ENCODE measurements around the gene IGF1R.

The IGF1R gene

GRCh38 chr15:98858610-98859023 is 210.3 kb downstream of the IGF1R start:
- H3K27ac Mint-ChIP-seq: peak overlapping the region; percentile 82
- H3K9me3 Mint-ChIP-seq: no peaks in the 10 kb centered on the region
- no peak for DNase-seq
- peaks cover 74% of the 10 kb centered on the region for H3K4me1 Mint-ChIP-seq (ENCODE audit: low read depth)
- H3K27me3 Mint-ChIP-seq: no peaks in the 10 kb centered on the region
- H3K4me3 Mint-ChIP-seq: peak overlapping the region; percentile 63
- H3K36me3 Mint-ChIP-seq (ENCODE audit: low read depth): no peaks in the 10 kb centered on the region

DNA sequence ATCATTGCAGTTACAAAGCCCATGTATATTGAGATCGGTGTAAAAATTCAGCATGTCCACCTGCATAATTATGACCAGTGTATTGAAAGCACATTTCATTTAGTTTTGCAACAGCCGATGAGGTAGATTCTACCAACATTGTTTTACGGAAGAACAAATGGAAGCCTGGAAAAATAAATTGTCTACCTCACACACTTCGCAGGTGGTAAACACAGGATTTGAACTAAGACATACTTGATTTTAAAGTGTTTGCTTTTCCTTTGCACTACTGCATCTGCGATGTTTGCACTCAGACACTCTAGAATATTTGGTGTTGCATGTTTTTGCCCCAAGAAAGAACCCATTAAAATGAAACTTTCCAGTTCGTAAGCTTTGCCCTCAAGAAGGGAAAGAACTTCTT is 210.8 kb downstream of the IGF1R start:
- no peaks in the 10 kb centered on the region for H3K36me3 Mint-ChIP-seq (ENCODE audit: low read depth)
- peaks cover 69% of the 10 kb centered on the region for H3K4me1 Mint-ChIP-seq (ENCODE audit: low read depth)
- DNase-seq: no peak
- no peaks in the 10 kb centered on the region for H3K27me3 Mint-ChIP-seq
- peak overlapping the region; percentile 82 for H3K27ac Mint-ChIP-seq
- peak overlapping the region; percentile 63 for H3K4me3 Mint-ChIP-seq
- no peaks in the 10 kb centered on the region for H3K9me3 Mint-ChIP-seq

DNA sequence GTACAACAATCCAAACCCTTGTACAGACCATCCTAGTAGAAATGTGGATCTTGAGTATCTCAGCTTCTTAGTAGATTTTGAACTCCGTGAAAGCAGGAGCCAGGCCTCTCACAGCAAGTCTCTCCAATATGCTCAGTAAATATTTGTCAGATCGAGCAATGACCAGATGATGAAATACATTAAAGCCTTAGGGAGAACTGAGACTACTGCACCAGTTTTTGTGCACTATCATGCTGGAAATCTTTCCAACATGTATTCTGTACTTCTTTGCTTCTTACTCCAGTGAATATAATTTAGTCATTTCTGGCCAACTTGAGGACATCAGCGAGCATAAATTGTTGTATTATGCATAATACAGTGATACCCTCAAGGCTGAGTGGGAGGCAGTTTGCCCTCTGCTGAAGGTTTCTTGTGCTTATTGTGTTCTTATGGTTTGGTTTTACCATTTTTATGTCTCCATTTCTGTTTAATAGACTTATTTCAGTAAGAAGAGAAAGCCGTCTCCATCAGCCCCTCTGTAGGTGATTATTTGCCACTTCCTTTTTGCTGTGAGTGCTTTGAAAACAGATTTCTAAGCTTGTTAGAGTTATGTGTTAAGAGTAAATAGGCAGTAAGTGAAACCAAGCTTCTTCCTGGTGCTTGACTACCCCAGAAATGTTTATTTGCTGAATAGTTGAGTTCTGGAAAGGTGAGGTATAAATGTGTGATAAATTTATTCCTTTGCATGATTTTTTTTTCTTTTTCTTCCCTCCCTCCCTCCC is 212.1 kb downstream of the IGF1R start:
- Mint-ChIP-seq H3K36me3 (ENCODE audit: low read depth) (no peaks in the 10 kb centered on the region), H3K27ac (peak overlapping the region; percentile 73), H3K27me3 (no peaks in the 10 kb centered on the region), H3K9me3 (no peaks in the 10 kb centered on the region), H3K4me3 (no peak overlapping the region), H3K4me1 (ENCODE audit: low read depth) (peaks cover 67% of the 10 kb centered on the region)
- DNase-seq: no peak

- H3K4me1 Mint-ChIP-seq (ENCODE audit: low read depth): peaks cover 73% of the 10 kb centered on the region
- H3K27me3 Mint-ChIP-seq: no peaks in the 10 kb centered on the region
- no peaks in the 10 kb centered on the region for H3K9me3 Mint-ChIP-seq
- no peaks in the 10 kb centered on the region for H3K36me3 Mint-ChIP-seq (ENCODE audit: low read depth)
- peak overlapping the region; percentile 59 for H3K27ac Mint-ChIP-seq
- DNase-seq: no peak
- H3K4me3 Mint-ChIP-seq: no peak overlapping the region
Observed at GRCh38 chr15:98861188-98861587, 212.8 kb downstream of the IGF1R start.

GRCh38 chr15:98863983-98864382 is 215.6 kb downstream of the IGF1R start:
- peaks cover 69% of the 10 kb centered on the region for H3K4me1 Mint-ChIP-seq (ENCODE audit: low read depth)
- H3K27me3 Mint-ChIP-seq: no peaks in the 10 kb centered on the region
- no peaks in the 10 kb centered on the region for H3K9me3 Mint-ChIP-seq
- no peak overlapping the region for H3K27ac Mint-ChIP-seq
- H3K4me3 Mint-ChIP-seq: no peak overlapping the region
- no peak for DNase-seq
- no peaks in the 10 kb centered on the region for H3K36me3 Mint-ChIP-seq (ENCODE audit: low read depth)

GRCh38 chr15:98865397-98866339 is 217.3 kb downstream of the IGF1R start:
- Mint-ChIP-seq H3K9me3 (no peaks in the 10 kb centered on the region), H3K27me3 (no peaks in the 10 kb centered on the region), H3K27ac (peak overlapping the region; percentile 96), H3K36me3 (ENCODE audit: low read depth) (no peaks in the 10 kb centered on the region), H3K4me1 (ENCODE audit: low read depth) (peaks cover 54% of the 10 kb centered on the region), H3K4me3 (peak overlapping the region; percentile 81)
- DNase-seq: peak; percentile 82

DNA sequence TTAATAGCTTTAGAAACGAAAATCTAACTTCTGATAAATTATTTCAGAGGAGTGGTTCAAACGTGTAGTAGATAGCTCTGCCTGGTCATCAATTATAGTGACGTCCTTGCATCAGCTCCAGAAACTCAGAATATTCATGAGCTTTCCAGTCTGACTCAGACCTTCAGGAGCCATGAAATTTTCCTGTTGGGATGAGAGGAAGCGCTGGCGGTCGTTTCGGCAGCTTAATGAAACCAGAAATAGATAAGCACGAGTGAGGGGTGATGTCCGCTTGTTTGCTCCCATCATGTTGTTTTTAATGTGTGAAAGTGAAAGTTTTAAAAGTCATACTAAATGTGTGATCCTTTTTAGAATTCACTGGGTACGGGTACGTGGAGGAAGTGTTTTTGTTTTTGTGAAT is 218.2 kb downstream of the IGF1R start:
- H3K27me3 Mint-ChIP-seq: no peaks in the 10 kb centered on the region
- H3K4me1 Mint-ChIP-seq (ENCODE audit: low read depth): peaks cover 48% of the 10 kb centered on the region
- peak overlapping the region; percentile 96 for H3K27ac Mint-ChIP-seq
- H3K4me3 Mint-ChIP-seq: peak overlapping the region; percentile 81
- H3K9me3 Mint-ChIP-seq: no peaks in the 10 kb centered on the region
- H3K36me3 Mint-ChIP-seq (ENCODE audit: low read depth): peaks cover 3% of the 10 kb centered on the region
- DNase-seq: no peak

DNA sequence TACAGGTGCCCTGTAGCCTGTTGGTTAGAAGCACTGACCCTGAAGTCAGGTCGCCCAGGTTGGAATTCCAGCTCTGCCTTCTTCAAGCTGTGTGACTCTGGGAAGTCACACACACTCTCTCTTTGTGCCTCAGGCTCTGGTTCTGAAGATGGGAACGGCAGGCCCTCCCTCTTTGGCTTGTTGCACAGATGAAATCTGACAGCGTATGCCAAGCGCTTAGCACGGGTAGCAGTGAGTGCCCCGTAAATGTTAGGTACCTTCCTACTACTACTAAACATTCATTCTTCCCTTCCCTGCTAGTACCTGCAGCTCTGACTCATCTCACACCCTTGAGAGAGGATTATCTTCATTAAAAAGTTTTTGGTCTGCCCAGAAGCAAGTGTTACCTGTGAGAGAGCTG is 220.2 kb downstream of the IGF1R start:
- H3K36me3 Mint-ChIP-seq (ENCODE audit: low read depth): peaks cover 3% of the 10 kb centered on the region
- H3K27me3 Mint-ChIP-seq: no peaks in the 10 kb centered on the region
- H3K4me3 Mint-ChIP-seq: no peak overlapping the region
- no peaks in the 10 kb centered on the region for H3K9me3 Mint-ChIP-seq
- DNase-seq: no peak
- no peak overlapping the region for H3K27ac Mint-ChIP-seq
- peaks cover 46% of the 10 kb centered on the region for H3K4me1 Mint-ChIP-seq (ENCODE audit: low read depth)

DNA sequence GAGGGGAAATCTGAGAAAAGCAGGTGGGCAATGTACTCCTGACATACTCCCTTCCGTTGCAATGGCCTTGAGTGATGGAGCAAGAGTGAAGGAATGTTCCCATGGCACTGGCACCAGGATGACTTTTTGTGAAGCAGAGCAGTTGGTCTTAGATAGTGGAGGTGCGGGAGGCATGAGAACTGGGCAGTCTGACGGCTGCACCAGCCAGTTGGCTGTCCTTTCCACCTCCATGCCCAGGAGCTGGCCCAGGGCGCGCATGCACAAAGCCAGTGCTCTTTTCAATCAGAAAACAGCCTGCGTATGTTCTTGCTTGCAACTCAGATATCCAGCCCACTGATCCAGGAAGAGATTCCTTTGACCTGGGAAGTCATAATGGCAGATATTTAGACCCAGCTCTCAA is 222.4 kb downstream of the IGF1R start:
- Mint-ChIP-seq H3K36me3 (ENCODE audit: low read depth) (peaks cover 3% of the 10 kb centered on the region), H3K4me3 (no peak overlapping the region), H3K4me1 (ENCODE audit: low read depth) (peaks cover 49% of the 10 kb centered on the region), H3K9me3 (no peaks in the 10 kb centered on the region), H3K27me3 (no peaks in the 10 kb centered on the region), H3K27ac (no peak overlapping the region)
- DNase-seq: no peak

DNA sequence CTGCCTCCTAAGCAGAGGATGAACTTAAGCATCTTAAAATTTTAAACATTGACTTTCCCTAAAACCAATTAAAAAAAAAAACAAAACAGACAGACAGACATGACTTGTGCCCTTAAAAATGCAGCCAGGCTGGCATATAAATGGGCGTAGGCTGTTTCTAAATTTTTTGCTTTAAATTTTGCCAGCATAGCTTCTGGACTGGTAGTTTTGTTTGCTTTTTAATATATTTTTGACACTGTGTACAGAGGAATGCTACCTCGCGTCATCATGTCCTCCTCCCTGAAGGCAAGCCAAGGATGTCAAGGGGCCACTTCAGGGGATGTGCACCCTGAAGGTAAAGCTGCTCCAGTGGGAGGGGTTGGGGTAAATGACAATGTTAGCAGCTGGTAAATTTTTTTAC is 224.4 kb downstream of the IGF1R start:
- Mint-ChIP-seq H3K27ac (no peak overlapping the region), H3K36me3 (ENCODE audit: low read depth) (peaks cover 3% of the 10 kb centered on the region), H3K4me1 (ENCODE audit: low read depth) (peaks cover 38% of the 10 kb centered on the region), H3K27me3 (no peaks in the 10 kb centered on the region), H3K9me3 (no peaks in the 10 kb centered on the region), H3K4me3 (no peak overlapping the region)
- DNase-seq: no peak

- Mint-ChIP-seq H3K27me3 (no peaks in the 10 kb centered on the region), H3K4me1 (ENCODE audit: low read depth) (peaks cover 35% of the 10 kb centered on the region), H3K4me3 (no peak overlapping the region), H3K36me3 (ENCODE audit: low read depth) (peaks cover 3% of the 10 kb centered on the region), H3K9me3 (no peaks in the 10 kb centered on the region), H3K27ac (peak overlapping the region; percentile 8)
- DNase-seq: no peak
Observed at GRCh38 chr15:98873441-98874218, 225.3 kb downstream of the IGF1R start.

DNA sequence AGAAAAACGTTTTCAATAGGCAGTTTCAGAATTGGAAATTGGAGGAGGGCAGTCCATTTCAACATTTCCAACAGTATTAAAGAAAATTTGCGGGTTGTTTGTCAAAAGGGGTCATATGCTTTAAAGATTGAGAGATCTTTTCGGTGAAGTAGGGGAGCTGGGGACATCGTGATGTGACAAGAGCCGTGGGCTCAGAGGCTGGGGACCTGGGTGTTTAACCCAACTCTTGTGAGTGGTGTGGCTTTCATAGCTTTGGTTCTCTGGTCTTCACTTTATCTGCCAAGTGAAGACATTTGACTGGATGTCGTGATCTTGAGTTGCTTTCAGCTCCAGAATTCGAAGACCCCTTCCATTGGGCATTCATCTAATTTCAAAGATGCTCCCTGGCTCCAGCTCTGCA is 226.0 kb downstream of the IGF1R start:
- H3K27me3 Mint-ChIP-seq: no peaks in the 10 kb centered on the region
- no peak overlapping the region for H3K4me3 Mint-ChIP-seq
- no peak for DNase-seq
- H3K9me3 Mint-ChIP-seq: no peaks in the 10 kb centered on the region
- no peak overlapping the region for H3K27ac Mint-ChIP-seq
- H3K36me3 Mint-ChIP-seq (ENCODE audit: low read depth): peaks cover 3% of the 10 kb centered on the region
- peaks cover 33% of the 10 kb centered on the region for H3K4me1 Mint-ChIP-seq (ENCODE audit: low read depth)

DNA sequence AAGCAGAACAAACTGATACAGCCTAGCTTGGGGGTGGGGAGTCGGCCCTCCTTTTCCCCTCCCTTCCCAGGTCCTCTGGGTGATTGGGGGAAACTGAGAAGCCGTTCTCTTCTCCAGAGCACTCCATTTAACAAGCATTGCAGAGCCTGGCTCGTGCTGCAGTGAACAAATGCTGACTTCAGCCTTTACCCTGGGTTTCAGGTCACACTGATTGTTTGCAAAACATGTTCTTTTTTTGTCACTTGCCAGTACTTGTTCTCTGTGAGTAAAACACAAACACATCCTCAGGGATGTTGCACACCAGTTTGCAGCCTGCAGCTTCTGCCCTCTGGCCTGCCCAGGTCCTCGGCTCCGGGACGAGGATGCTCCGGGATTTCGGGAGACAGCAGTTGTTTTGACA is 226.4 kb downstream of the IGF1R start:
- H3K4me3 Mint-ChIP-seq: no peak overlapping the region

GRCh38 chr15:98875309-98875708 is 227.0 kb downstream of the IGF1R start:
- H3K27me3 Mint-ChIP-seq: no peaks in the 10 kb centered on the region
- H3K4me3 Mint-ChIP-seq: no peak overlapping the region
- no peaks in the 10 kb centered on the region for H3K9me3 Mint-ChIP-seq
- peaks cover 33% of the 10 kb centered on the region for H3K4me1 Mint-ChIP-seq (ENCODE audit: low read depth)
- no peak for DNase-seq
- peaks cover 3% of the 10 kb centered on the region for H3K36me3 Mint-ChIP-seq (ENCODE audit: low read depth)
- H3K27ac Mint-ChIP-seq: no peak overlapping the region

More for the DNA sequence above, 226.4 kb downstream of the IGF1R start:
- Mint-ChIP-seq H3K27ac (no peak overlapping the region), H3K36me3 (ENCODE audit: low read depth) (peaks cover 3% of the 10 kb centered on the region), H3K4me1 (ENCODE audit: low read depth) (peaks cover 33% of the 10 kb centered on the region), H3K9me3 (no peaks in the 10 kb centered on the region), H3K27me3 (no peaks in the 10 kb centered on the region)
- no peak for DNase-seq

All from activated T-cell treated with anti-CD3 and anti-CD28 coated beads, Interleukin-2, amount 50 U/mL, for 24 hours (primary cell).